Adrenal gland (tissue), 12 donors: Measurements from ENCODE around the gene PARD6G. TPM values are rescaled to one million over a fixed set of nuclear protein-coding genes. Genes with fewer than 3 reads are reported as not detected.

Experiments used
- DNase-seq, 7 donors: peaks; one replicate each; pipeline ENCODE4 v3.0.0-alpha.2; 2019 to 2020
- H3K27ac ChIP-seq, 5 donors: fragments of 200-600 bp; sonication (generic) in 4 of 5; 1 replicate in 3 of 5; 2 replicates in 2 of 5; pipeline versions ENCODE4 v1.5.1 to v1.8.0; 2016 to 2020; ENCODE audit warnings: mild to moderate bottlenecking in 1 of 5
- H3K27me3 ChIP-seq: fragments of 200-600 bp; 2 replicates; pipeline ENCODE4 v1.8.0; 2021
- H3K36me3 ChIP-seq, 2 donors: fragments of 200-600 bp; replicated peaks in 1 of 2; 1 replicate in 1 of 2; 2 replicates in 1 of 2; pipeline versions ENCODE4 v1.5.1 to v1.8.0; 2018 to 2022
- H3K4me1 ChIP-seq, 2 donors: fragments of 200-600 bp; replicated peaks in 1 of 2; 1 replicate in 1 of 2; 2 replicates in 1 of 2; pipeline versions ENCODE4 v1.5.1 to v1.8.0; 2018 to 2021
- H3K4me3 ChIP-seq, 4 donors: fragments of 200-600 bp; sonication (generic) in 3 of 4; one replicate each; pipeline ENCODE4 v1.5.1; 2016 to 2018
- H3K9me3 ChIP-seq, 3 donors: fragments of 200-600 bp; sonication (generic) in 1 of 3; replicated peaks in 1 of 3; 1 replicate in 2 of 3; 2 replicates in 1 of 3; pipeline versions ENCODE4 v1.5.1 to v1.8.0; 2016 to 2021
- POLR2A ChIP-seq, 2 donors: fragments of 450-650 bp; IDR thresholded peaks; one replicate each; pipeline ENCODE4 v1.6.1; 2017; ENCODE audit warnings: antibody characterized with exemption in 2 of 2, mild to moderate bottlenecking in 2 of 2, moderate library complexity in 1 of 2
- WGBS, 4 donors: extraction: QIAGEN DNeasy Blood & Tissue Kit in 2 of 4; methylation state at CpG; one replicate each; pipeline versions ENCODE4 v1.1.5 to v1.1.7; 2013 to 2017; 5-methylcytosine and 5-hydroxymethylcytosine counted together
- intact Hi-C, 2 donors: fragments of 100-400 bp; cut with DNase I; formaldehyde crosslinking; loops; one replicate each; pipeline versions ENCODE4 v1.14.1 to v1.15.0; 2022 to 2023
- polyA plus RNA-seq, 3 donors: library from polyadenylated mRNA; stranded (reverse); fragments of 200-250 nt in 2 of 3; fragments of 350-450 nt in 1 of 3; fragmentation: Illumina TruSeq in 1 of 3; extraction: RNeasy Lipid Tissue Mini Kit (QIAGEN cat#74804) in 1 of 3; gene quantifications; one replicate each; pipeline ENCODE4 v1.2.3, GENCODE V29; 2013 to 2014
- total RNA-seq, 9 donors: library from RNA; depleted of rRNA in 4 of 9; stranded (reverse); fragments of >200 nt in 4 of 9; fragments of 120-200 nt in 1 of 9; fragmentation: NEBNext Ultra II Directional in 1 of 9; extraction: Animal tissue kit (Norgen Biotek cat#: 25700) in 1 of 9; gene quantifications; one replicate each; pipeline versions ENCODE4 v1.1.0 to v1.2.4, GENCODE V29; 2013 to 2023
- TF ChIP-seq, protein P1 (sequence below), 6 experiments: fragments of 450-650 bp in 4 of 6; fragments of 200-600 bp in 2 of 6; sonication (generic) in 1 of 6; IDR thresholded peaks; 1 replicate in 5 of 6; 2 replicates in 1 of 6; pipeline versions ENCODE4 v1.5.1 to v1.8.0; 2016 to 2021; ENCODE audit warnings: antibody characterized with exemption in 6 of 6, mild to moderate bottlenecking in 2 of 6, moderate library complexity in 1 of 6
- donor health status: healthy with polysubstance abuse.
- donor health status: Bipolar disorder and iron deficiency.
- donor health status: DM: yes; HTN: yes; CAD: no.
- donor health status: DM: no; HTN: no; CAD: no.
- donor health status: DM: no; HTN: no; CAD: no.
- donor health status: DM: yes; HTN: yes; CAD: no.

The PARD6G gene
- total and polyA plus RNA-seq, 12 donors: 0.95 to 4.3 (median 2.3) TPM

DNA sequence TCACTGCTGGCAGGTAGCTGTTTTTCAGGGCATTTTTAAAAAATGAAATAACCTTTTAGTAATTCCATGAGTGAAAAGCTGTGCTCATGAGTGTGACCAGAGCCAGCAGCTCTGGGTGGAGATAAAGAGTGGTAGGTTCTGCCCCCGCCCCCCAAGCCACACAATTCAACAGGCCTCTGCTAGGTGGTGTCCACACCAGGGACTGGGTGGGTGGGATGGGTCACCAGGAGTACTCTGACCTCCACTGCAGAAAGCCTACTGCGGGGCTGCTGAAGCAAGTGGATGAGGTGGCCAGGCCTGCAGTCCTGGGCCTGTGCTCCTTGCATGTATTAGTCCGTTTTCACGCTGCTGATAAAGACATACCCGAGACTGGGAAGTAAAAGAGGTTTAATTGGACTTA, 15.3 kb downstream of the PARD6G start:
- Histone ChIP-seq H3K36me3 (no peaks in the 10 kb centered on the region), H3K4me3 (no peak overlapping the region), H3K27ac (no peak overlapping the region), H3K9me3 (no peaks in the 10 kb centered on the region), H3K27me3 (no peaks in the 10 kb centered on the region), H3K4me1 (no peaks in the 10 kb centered on the region)
- no peak for DNase-seq
- 86 to 98% (median 91%) methylated on average over 4 to 5 of the region's 5 CpGs for WGBS, 4 donors
- intact Hi-C loops: no loop called here
- no peak for TF ChIP-seq POLR2A (IDR thresholded peaks at IDR 0.05)
- TF ChIP-seq, protein P1, sequence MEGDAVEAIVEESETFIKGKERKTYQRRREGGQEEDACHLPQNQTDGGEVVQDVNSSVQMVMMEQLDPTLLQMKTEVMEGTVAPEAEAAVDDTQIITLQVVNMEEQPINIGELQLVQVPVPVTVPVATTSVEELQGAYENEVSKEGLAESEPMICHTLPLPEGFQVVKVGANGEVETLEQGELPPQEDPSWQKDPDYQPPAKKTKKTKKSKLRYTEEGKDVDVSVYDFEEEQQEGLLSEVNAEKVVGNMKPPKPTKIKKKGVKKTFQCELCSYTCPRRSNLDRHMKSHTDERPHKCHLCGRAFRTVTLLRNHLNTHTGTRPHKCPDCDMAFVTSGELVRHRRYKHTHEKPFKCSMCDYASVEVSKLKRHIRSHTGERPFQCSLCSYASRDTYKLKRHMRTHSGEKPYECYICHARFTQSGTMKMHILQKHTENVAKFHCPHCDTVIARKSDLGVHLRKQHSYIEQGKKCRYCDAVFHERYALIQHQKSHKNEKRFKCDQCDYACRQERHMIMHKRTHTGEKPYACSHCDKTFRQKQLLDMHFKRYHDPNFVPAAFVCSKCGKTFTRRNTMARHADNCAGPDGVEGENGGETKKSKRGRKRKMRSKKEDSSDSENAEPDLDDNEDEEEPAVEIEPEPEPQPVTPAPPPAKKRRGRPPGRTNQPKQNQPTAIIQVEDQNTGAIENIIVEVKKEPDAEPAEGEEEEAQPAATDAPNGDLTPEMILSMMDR (IDR thresholded peaks at IDR 0.05): no peak

DNA sequence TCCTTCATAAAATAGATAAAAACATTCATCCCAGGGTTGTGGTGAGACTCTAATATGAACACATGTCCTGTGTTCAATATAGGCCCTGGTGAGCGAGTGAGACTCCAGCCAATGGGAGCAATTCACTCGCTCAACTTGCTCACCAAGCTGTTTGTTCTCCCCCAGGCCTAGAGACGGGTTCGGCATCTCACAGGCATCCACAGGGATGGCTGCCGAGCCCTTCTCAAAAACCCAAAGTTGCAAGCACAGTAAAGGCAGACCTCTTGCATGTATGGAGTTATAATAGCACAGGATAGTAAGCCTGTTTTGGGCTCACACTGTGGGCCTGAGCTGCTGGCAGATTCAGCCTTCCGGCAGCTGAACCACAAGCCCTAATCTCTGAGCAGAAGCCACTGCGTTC, 15.7 kb downstream of the PARD6G start:
- H3K27me3 ChIP-seq: no peaks in the 10 kb centered on the region
- H3K4me3 ChIP-seq: no peak overlapping the region
- no peaks in the 10 kb centered on the region for H3K36me3 ChIP-seq
- no peak for DNase-seq
- no peak for TF ChIP-seq POLR2A (IDR thresholded peaks at IDR 0.05)
- TF ChIP-seq, protein P1 (IDR thresholded peaks at IDR 0.05): no peak
- WGBS, 4 donors: 93 to 97% (median 94%) methylated on average over 5 to 7 of the region's 7 CpGs
- H3K9me3 ChIP-seq: no peaks in the 10 kb centered on the region
- no peaks in the 10 kb centered on the region for H3K4me1 ChIP-seq
- intact Hi-C loops: no loop called here
- no peak overlapping the region for H3K27ac ChIP-seq

GRCh38 chr18:80231151-80231550, 16.2 kb downstream of the PARD6G start:
- intact Hi-C loops: no loop called here
- no peak for DNase-seq
- Histone ChIP-seq H3K36me3 (no peaks in the 10 kb centered on the region), H3K27me3 (no peaks in the 10 kb centered on the region), H3K4me1 (no peaks in the 10 kb centered on the region), H3K4me3 (no peak overlapping the region), H3K27ac (no peak overlapping the region), H3K9me3 (no peaks in the 10 kb centered on the region)
- TF ChIP-seq, protein P1 (IDR thresholded peaks at IDR 0.05): no peak
- 90 to 94% (median 91%) methylated on average over 8 of the region's 8 CpGs for WGBS, 4 donors

- Histone ChIP-seq H3K27ac (no peak overlapping the region), H3K4me3 (no peak overlapping the region), H3K36me3 (no peaks in the 10 kb centered on the region), H3K27me3 (no peaks in the 10 kb centered on the region), H3K4me1 (no peaks in the 10 kb centered on the region), H3K9me3 (no peaks in the 10 kb centered on the region)
- no peak for DNase-seq
- 90 to 94% (median 92%) methylated on average over 22 of the region's 22 CpGs for WGBS, 4 donors
- intact Hi-C loops: no loop called here
- TF ChIP-seq POLR2A (IDR thresholded peaks at IDR 0.05): no peak
- TF ChIP-seq, protein P1 (IDR thresholded peaks at IDR 0.05): no peak
Observed at GRCh38 chr18:80229766-80230745, 17.3 kb downstream of the PARD6G start.
